UCSD-AML1 (cell line): ENCODE results near the gene PPP1R37.

Source experiments
- DNase-seq: peaks from one replicate; lab custom pipeline; 2025; ENCODE audit not compliant: unreplicated experiment; lab: John Stamatoyannopoulos, UW

The PPP1R37 gene

DNA sequence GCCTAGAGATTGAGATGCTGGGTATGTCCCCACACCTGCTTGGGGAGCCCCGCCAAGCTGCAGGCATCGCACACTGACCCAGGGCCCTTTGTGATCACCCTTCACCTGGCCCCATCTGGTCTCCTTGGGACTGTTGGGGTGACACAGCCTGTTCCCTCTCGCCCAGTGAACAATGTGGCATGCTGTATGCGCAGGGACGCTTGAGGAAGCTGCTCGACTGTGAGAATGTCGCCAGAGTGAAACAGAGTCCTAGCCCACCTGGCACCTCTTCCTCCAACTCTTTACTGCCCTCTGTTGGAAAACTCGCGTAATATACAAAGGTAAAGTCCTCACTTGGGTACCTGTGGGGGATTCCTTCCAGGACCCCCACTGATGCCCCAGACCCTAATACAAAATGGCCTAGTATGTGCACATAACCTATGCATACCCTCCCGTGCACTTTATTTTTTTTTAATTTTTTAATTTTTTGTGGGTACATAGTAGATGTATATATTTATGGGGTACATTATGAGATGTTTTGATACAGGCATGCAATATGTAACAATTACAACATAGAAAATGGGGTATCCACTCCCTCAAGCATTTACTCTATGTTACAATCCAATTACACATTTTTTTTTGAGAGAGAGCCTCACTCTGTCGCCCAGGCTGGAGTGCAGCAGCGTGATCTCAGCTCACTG, 94.6 kb downstream of the PPP1R37 start:
- peak; percentile 33 for DNase-seq

DNA sequence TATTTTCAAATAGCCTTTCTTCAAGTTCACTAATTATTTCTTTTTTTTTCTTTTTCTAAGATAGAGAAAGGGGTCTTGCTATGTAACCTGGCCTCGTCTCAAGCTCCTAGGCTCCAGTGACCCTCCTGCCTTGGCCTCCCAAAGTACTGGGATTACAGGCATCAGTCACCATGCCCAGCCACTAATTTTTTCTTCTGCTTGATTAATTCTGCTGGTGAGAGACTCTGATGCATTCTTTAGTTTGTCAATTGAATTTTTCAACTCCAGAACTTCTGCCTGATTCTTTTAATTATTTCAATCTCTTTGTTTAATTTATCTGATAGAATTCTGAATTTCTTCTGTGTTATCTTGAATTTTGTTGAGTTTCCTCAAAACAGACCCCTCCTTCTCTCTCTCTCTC, 97.0 kb downstream of the PPP1R37 start:
- no peak for DNase-seq

DNA sequence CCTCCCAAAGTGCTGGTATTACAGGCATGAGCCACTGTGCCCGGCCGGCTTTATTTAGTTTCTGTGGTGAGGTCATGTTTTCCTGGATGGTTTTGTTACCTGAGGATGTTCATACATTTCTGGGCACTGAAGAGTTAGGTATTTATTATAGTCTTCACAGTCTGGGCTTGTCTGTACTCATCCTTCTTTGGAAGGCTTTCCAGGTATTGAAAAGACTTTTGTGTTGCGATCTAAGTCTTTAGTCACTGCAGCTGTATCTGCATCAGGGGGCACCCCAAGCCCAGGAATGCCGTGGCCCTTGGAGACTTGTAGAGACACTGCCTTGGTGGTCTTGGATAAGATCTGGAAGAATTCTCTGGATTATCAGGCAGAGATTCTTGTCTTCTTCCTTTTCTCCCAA, 98.4 kb downstream of the PPP1R37 start:
- DNase-seq = no peak

DNA sequence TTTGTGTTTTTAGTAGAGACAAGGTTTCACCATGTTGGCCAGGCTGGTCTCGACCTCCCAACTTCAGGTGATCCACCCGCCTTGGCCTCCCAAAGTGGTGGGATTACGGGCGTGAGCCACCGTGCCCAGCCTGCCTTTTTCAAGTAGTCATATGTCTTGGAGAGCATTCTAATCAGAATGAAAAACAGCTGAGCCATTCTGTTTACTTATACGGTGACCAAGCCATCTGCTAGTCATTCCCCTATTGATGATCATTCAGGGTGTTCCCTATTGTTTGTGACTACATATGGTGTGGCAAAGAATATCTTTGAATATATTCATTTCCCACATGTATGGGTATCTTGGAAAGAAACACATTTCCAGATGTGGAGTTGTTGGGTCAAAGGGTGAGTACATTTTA, 102.8 kb downstream of the PPP1R37 start:
- DNase-seq = no peak
